ENCODE results near the gene MRPS12. TPM values are rescaled to one million over a fixed set of nuclear protein-coding genes. Genes with fewer than 3 reads are reported as not detected.

The MRPS12 gene
- total RNA-seq, 1 experiment from 2014 or later, result 88.0 TPM

GRCh38 chr19:38975861-38976271 lies 45.1 kb downstream of the MRPS12 start:
- Mint-ChIP-seq H3K4me3 (peak overlapping the region; percentile 97), H3K36me3 (peaks cover 13% of the 10 kb centered on the region), H3K4me1 (peaks cover 15% of the 10 kb centered on the region), H3K27ac (peak overlapping the region; percentile 98), H3K27me3 (ENCODE audit: low read depth) (peaks cover 5% of the 10 kb centered on the region), H3K9me3 (peaks cover 12% of the 10 kb centered on the region)
- ATAC-seq (peak; percentile 37), DNase-seq (ENCODE audit: low spot score) (peak; percentile 29)
- POLR2A ChIA-PET, result interaction anchor here (0.7 to 1.8 kb wide), 3 partner anchors 13 to 338 kb away, joined by 4 to 11 read pairs (median 6); partner anchors contain the start of gene FBXO27
- CTCF ChIA-PET, result interaction anchor here (0.7 to 4.5 kb wide), 36 partner anchors 8 to 366 kb away, joined by 3 to 55 read pairs (median 4); partner anchors contain the start of genes ACP7, FBXO27, MRPS12 and NFKBIB
- TF ChIP-seq ATF6 (CRISPR knock-in tag; IDR thresholded peaks at IDR 0.05) (no peak), SMAD3 (CRISPR knock-in tag; IDR thresholded peaks at IDR 0.05; ENCODE audit: borderline replicate concordance) (no peak), NR1H2 (CRISPR knock-in tag; IDR thresholded peaks at IDR 0.05) (no peak), HMGXB4 (CRISPR knock-in tag; IDR thresholded peaks at IDR 0.05) (no peak), ZNF317 (CRISPR knock-in tag; IDR thresholded peaks at IDR 0.05; ENCODE audit: borderline replicate concordance, low read depth) (no peak), TCF7 (CRISPR knock-in tag; IDR thresholded peaks at IDR 0.05; ENCODE audit: low read depth) (no peak), SOX15 (CRISPR knock-in tag; IDR thresholded peaks at IDR 0.05) (no peak), ZNF232 (CRISPR knock-in tag; IDR thresholded peaks at IDR 0.05) (no peak), MXD4 (CRISPR knock-in tag; IDR thresholded peaks at IDR 0.05; ENCODE audit: borderline replicate concordance) (no peak), E2F4 (CRISPR knock-in tag; IDR thresholded peaks at IDR 0.05; ENCODE audit: borderline replicate concordance, low read depth) (no peak), NFE2L1 (CRISPR knock-in tag; IDR thresholded peaks at IDR 0.05) (no peak)
- TF ChIP-seq, protein P1, sequence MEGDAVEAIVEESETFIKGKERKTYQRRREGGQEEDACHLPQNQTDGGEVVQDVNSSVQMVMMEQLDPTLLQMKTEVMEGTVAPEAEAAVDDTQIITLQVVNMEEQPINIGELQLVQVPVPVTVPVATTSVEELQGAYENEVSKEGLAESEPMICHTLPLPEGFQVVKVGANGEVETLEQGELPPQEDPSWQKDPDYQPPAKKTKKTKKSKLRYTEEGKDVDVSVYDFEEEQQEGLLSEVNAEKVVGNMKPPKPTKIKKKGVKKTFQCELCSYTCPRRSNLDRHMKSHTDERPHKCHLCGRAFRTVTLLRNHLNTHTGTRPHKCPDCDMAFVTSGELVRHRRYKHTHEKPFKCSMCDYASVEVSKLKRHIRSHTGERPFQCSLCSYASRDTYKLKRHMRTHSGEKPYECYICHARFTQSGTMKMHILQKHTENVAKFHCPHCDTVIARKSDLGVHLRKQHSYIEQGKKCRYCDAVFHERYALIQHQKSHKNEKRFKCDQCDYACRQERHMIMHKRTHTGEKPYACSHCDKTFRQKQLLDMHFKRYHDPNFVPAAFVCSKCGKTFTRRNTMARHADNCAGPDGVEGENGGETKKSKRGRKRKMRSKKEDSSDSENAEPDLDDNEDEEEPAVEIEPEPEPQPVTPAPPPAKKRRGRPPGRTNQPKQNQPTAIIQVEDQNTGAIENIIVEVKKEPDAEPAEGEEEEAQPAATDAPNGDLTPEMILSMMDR (IDR thresholded peaks at IDR 0.05), result no peak
- TF ChIP-seq, protein P2, sequence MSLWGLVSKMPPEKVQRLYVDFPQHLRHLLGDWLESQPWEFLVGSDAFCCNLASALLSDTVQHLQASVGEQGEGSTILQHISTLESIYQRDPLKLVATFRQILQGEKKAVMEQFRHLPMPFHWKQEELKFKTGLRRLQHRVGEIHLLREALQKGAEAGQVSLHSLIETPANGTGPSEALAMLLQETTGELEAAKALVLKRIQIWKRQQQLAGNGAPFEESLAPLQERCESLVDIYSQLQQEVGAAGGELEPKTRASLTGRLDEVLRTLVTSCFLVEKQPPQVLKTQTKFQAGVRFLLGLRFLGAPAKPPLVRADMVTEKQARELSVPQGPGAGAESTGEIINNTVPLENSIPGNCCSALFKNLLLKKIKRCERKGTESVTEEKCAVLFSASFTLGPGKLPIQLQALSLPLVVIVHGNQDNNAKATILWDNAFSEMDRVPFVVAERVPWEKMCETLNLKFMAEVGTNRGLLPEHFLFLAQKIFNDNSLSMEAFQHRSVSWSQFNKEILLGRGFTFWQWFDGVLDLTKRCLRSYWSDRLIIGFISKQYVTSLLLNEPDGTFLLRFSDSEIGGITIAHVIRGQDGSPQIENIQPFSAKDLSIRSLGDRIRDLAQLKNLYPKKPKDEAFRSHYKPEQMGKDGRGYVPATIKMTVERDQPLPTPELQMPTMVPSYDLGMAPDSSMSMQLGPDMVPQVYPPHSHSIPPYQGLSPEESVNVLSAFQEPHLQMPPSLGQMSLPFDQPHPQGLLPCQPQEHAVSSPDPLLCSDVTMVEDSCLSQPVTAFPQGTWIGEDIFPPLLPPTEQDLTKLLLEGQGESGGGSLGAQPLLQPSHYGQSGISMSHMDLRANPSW (CRISPR knock-in tag; conservative IDR thresholded peaks at IDR 0.05; ENCODE audit: low read depth), result no peak
- TF ChIP-seq, protein P3, sequence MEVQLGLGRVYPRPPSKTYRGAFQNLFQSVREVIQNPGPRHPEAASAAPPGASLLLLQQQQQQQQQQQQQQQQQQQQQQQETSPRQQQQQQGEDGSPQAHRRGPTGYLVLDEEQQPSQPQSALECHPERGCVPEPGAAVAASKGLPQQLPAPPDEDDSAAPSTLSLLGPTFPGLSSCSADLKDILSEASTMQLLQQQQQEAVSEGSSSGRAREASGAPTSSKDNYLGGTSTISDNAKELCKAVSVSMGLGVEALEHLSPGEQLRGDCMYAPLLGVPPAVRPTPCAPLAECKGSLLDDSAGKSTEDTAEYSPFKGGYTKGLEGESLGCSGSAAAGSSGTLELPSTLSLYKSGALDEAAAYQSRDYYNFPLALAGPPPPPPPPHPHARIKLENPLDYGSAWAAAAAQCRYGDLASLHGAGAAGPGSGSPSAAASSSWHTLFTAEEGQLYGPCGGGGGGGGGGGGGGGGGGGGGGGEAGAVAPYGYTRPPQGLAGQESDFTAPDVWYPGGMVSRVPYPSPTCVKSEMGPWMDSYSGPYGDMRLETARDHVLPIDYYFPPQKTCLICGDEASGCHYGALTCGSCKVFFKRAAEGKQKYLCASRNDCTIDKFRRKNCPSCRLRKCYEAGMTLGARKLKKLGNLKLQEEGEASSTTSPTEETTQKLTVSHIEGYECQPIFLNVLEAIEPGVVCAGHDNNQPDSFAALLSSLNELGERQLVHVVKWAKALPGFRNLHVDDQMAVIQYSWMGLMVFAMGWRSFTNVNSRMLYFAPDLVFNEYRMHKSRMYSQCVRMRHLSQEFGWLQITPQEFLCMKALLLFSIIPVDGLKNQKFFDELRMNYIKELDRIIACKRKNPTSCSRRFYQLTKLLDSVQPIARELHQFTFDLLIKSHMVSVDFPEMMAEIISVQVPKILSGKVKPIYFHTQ (CRISPR knock-in tag; IDR thresholded peaks at IDR 0.05), result no peak
- TF ChIP-seq, protein P4, sequence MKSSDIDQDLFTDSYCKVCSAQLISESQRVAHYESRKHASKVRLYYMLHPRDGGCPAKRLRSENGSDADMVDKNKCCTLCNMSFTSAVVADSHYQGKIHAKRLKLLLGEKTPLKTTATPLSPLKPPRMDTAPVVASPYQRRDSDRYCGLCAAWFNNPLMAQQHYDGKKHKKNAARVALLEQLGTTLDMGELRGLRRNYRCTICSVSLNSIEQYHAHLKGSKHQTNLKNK (CRISPR knock-in tag; IDR thresholded peaks at IDR 0.05), result no peak

Data from WTC11 (cell line).